ENCODE measurements around the gene TBL3. TPM values are rescaled to one million over a fixed set of nuclear protein-coding genes. Genes with fewer than 3 reads are reported as not detected.
A peak's percentile ranks its signal among the peaks of the same experiment; 100 is the strongest.

TBL3 gene
- total RNA-seq, 2 experiments from 2014 or later = 29.4 to 30.7 TPM

DNA sequence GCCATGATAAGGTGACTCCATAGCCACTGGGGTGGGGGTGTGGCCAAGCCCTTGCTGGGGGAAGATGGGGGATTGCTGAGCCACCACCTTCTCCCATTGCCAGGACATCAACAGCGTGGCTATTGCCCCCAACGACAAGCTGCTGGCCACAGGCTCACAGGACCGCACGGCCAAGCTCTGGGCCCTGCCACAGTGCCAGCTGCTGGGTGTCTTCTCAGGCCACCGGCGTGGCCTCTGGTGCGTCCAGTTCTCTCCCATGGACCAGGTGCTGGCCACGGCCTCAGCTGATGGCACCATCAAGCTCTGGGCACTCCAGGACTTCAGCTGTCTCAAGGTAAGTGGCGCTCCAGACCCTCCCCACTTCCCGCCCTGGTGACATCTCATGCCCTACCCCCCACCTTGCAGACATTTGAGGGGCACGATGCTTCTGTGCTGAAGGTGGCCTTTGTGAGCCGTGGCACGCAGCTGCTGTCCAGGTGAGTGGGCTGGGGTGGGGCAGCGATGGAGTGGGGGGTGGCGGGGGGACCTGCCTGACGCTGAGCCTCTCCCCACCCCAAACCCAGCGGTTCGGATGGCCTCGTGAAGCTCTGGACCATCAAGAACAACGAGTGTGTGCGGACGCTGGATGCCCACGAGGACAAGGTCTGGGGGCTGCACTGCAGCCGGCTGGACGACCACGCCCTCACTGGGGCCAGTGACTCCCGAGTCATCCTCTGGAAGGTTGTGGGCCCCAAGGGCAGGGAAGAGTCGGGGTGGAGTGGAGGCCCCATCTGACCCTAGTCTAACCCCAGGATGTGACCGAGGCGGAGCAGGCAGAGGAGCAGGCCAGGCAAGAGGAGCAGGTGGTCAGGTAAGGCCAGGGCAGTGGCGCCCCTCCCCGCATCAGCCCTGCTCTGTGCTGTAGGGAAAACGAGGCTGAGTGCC is 5.4 kb downstream of the TBL3 start:
- no peak overlapping the region for H3K27ac Mint-ChIP-seq
- POLR2A ChIA-PET = interaction anchor here (8.6 kb wide), 1 partner anchor 13 kb away, joined by 50 read pairs; the partner anchor contains the start of gene RPS2

DNA sequence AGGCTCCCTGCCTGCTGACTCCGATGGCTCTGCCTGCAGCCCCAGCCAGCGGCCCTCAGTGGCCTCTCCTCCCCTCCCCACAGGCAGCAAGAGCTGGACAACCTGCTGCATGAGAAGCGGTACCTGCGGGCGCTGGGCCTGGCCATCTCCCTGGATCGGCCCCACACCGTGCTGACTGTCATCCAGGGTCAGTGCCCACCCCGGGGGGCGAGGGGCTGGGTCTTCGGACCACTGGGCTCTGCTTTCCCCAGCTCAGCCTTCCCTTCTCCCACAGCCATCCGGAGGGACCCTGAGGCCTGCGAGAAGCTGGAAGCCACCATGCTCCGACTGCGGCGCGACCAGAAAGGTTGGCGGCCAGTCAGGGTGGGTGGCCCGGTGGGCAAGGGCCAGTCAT is 6.0 kb downstream of the TBL3 start:
- no peak for ATAC-seq (ENCODE audit: low read depth)
- Mint-ChIP-seq H3K9me3 (no peaks in the 10 kb centered on the region), H3K4me1 (peaks cover 3% of the 10 kb centered on the region), H3K27ac (no peak overlapping the region), H3K36me3 (peaks cover 7% of the 10 kb centered on the region), H3K4me3 (no peak overlapping the region), H3K27me3 (peaks cover 24% of the 10 kb centered on the region)
- DNase-seq = no peak
- POLR2A ChIA-PET = interaction anchor here (8.6 kb wide), 1 partner anchor 13 kb away, joined by 50 read pairs; the partner anchor contains the start of gene RPS2

More for the DNA sequence above, 5.4 kb downstream of the TBL3 start:
- Mint-ChIP-seq H3K9me3 (no peaks in the 10 kb centered on the region), H3K27me3 (peaks cover 18% of the 10 kb centered on the region), H3K4me3 (no peak overlapping the region), H3K4me1 (peaks cover 7% of the 10 kb centered on the region), H3K36me3 (peaks cover 7% of the 10 kb centered on the region)
- DNase-seq (no peak), ATAC-seq (ENCODE audit: low read depth) (no peak)

DNA sequence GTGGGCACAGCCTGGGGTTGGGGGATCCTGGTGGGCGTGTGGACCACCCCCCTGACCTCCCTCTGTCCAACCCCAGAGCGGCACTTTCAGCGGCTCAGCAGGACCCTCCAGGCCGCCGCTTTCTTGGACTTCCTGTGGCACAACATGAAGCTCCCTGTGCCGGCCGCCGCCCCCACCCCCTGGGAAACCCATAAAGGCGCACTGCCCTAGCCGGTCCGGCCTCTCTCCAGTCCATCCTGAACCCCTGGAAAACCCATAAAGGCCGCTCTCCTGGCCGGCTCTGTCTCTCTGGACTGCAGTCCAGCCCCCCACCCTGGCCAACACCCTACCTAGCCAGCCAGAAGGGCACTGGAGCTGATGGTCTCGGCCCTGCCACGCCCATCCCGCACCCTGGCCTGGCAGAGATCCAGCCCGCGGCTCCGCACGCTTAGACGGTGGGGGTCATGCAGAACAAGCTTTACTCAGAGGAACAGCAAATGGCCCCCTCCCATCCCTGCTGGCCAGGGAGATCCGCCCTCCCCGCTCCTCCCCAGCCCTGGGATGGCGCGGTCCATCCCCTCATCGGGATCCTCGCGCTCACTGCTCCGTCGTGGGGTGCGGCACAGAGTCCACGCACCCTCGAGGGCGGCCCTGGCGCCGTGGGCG is 6.7 kb downstream of the TBL3 start:
- peaks cover 30% of the 10 kb centered on the region for H3K27me3 Mint-ChIP-seq
- no peak for DNase-seq
- H3K9me3 Mint-ChIP-seq = no peaks in the 10 kb centered on the region
- POLR2A ChIA-PET = interaction anchor here (8.6 kb wide), 1 partner anchor 14 kb away, joined by 50 read pairs; the partner anchor contains the start of gene RPS2
- peaks cover 7% of the 10 kb centered on the region for H3K36me3 Mint-ChIP-seq
- ATAC-seq (ENCODE audit: low read depth) = no peak
- peaks cover 3% of the 10 kb centered on the region for H3K4me1 Mint-ChIP-seq
- no peak overlapping the region for H3K4me3 Mint-ChIP-seq
- no peak overlapping the region for H3K27ac Mint-ChIP-seq

DNA sequence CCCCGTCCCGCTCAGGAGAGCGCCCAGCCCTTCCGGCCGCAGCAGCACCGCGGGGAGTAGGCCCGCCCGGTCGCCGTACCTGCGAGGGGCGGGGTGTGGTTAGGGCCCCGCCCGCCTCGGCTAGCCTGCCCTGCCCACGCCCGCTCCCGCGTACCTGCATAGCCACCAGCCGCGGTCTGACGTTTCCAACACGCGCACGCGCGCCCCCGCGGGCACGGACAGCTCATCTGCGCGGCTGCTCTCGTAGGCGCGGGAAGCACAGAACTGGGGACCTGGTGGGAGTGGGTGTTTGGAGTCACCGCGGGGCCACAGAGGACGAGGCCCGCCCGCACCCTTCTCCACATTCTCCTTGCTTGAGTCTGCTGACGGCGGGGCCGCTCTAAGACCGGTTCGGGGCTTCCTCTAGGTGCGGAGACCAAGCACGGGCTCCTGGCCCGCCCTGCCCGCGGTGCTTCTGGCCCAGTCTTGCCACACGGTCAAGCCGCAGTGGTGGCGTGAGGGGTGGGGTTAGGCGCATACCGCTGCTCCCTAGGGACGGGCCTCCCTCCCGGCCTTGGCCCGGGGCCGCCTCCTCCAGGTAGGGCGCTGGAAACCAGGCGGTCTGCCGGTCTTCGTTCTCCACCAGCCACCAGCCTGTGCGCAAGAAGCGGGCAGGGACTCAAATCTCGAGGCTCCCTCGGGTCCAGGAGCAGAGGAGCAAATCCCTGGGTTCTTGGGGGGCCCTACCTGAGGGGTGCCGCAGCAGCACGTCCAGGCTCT is 7.6 kb downstream of the TBL3 start:
- H3K36me3 Mint-ChIP-seq = peaks cover 7% of the 10 kb centered on the region
- H3K4me1 Mint-ChIP-seq = peaks cover 3% of the 10 kb centered on the region
- H3K27ac Mint-ChIP-seq = no peak overlapping the region
- H3K9me3 Mint-ChIP-seq = no peaks in the 10 kb centered on the region
- H3K4me3 Mint-ChIP-seq = no peak overlapping the region
- no peak for DNase-seq
- H3K27me3 Mint-ChIP-seq = peaks cover 30% of the 10 kb centered on the region
- no peak for ATAC-seq (ENCODE audit: low read depth)
- POLR2A ChIA-PET = interaction anchor here (8.6 kb wide), 1 partner anchor 15 kb away, joined by 50 read pairs; the partner anchor contains the start of gene RPS2

DNA sequence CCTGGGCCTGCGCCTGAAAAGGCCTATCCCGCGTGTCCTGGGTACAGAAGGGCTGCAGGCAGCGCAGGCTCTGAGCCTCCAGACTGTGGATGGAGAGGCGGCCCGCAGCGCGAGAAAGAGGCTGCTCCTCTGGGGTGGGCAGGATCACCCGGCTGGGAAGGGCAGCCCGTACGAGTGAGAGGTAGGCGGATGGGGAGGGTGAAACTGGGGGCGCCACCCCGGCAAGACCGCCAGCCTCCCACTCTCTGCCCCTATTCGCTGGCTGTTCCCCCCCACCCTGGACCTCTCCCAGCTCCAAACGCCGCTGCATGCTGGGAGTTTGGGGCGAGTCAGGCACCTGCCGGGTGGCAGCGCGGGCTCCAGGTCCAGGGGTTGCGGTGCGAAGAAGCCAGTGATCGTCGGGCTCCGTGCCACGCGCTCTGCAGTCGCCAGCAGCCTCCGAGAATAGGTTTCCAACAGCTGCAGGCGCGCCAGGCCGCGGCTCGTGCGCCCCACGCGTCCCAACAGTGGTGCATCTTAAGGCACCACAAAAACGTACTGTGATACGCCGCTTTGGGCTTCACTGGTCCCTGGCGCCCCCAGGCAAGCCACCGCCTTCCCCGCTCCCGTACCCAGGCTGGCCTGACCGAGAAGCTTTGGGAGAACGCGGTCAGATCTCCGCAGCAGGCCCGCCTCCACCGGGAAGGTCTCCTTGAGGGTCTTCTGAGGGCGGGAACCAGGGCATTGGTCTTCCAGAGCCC is 8.3 kb downstream of the TBL3 start:
- H3K9me3 Mint-ChIP-seq = no peaks in the 10 kb centered on the region
- ATAC-seq (ENCODE audit: low read depth) = no peak
- H3K27ac Mint-ChIP-seq = no peak overlapping the region
- POLR2A ChIA-PET = interaction anchor here (0.7 to 8.6 kb wide), 2 partner anchors 11 to 15 kb away, joined by 3 to 50 read pairs; partner anchors contain the start of gene RPS2
- DNase-seq = no peak
- H3K4me1 Mint-ChIP-seq = peaks cover 6% of the 10 kb centered on the region
- H3K27me3 Mint-ChIP-seq = peaks cover 30% of the 10 kb centered on the region
- H3K4me3 Mint-ChIP-seq = no peak overlapping the region
- H3K36me3 Mint-ChIP-seq = peaks cover 4% of the 10 kb centered on the region

DNA sequence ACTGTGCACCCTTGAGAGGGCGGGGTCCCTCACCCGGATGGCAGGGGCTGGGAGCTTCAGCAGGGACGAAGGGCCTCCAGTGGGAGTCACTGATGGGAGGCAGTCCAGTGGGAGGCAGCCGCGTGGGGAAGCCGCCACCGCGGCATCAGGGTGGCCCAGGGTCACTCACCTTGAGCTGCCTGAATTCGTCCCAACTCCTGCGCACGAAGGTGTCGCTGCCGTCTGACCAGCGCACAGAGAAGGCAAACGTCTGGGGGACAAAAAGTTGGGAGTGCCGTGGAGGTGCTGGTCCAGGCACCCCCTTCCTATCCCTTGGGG is 8.9 kb downstream of the TBL3 start:
- POLR2A ChIA-PET = interaction anchor here (0.7 to 8.6 kb wide), 4 partner anchors 9 to 174 kb away, joined by 3 to 50 read pairs (median 4); partner anchors contain the start of genes RPS2, TBL3 and TRAF7
- H3K27ac Mint-ChIP-seq = no peak overlapping the region
- ATAC-seq (ENCODE audit: low read depth) = no peak
- H3K4me3 Mint-ChIP-seq = no peak overlapping the region
- H3K4me1 Mint-ChIP-seq = peaks cover 9% of the 10 kb centered on the region
- no peaks in the 10 kb centered on the region for H3K9me3 Mint-ChIP-seq
- H3K36me3 Mint-ChIP-seq = peaks cover 4% of the 10 kb centered on the region
- DNase-seq = no peak
- peaks cover 30% of the 10 kb centered on the region for H3K27me3 Mint-ChIP-seq

DNA sequence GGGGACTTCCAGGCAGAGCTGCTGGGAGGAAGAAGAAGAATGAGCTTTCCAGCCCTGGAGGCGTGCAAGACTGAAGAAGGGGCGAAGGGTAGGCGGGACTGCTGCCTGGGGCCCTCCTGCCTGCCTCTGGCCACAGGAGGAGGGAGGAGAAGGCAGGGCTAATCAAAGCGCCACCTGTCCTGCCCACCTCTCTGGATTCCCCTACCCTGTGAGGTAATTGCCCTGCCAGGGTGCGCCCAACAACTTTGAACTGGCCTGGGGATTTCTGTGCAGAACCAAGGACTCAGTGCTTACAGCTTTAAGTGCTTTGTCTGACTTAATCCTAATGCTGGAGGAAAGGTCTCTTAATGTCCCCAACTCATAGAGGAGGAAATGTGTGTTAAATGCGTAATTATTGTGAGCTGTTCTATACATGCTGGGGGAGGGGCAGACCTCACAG is 9.6 kb downstream of the TBL3 start, which contains the start of gene NOXO1:
NOXO1 (minus strand) TSS at position 72 of the 439 bp plus-strand sequence. CDS start 290 bp downstream, outside the sequence.
- Mint-ChIP-seq H3K9me3 (no peaks in the 10 kb centered on the region), H3K36me3 (no peaks in the 10 kb centered on the region), H3K4me1 (peaks cover 12% of the 10 kb centered on the region), H3K27me3 (peaks cover 30% of the 10 kb centered on the region), H3K4me3 (no peak within 1 kb of the TSS), H3K27ac (peak within 1 kb of the TSS; percentile 34)
- POLR2A ChIA-PET = interaction anchor here (1.3 to 8.6 kb wide), 3 partner anchors 10 to 174 kb away, joined by 4 to 50 read pairs (median 5); partner anchors contain the start of genes RPS2, TBL3 and TRAF7
- DNase-seq = no peak
- ATAC-seq (ENCODE audit: low read depth) = no peak

DNA sequence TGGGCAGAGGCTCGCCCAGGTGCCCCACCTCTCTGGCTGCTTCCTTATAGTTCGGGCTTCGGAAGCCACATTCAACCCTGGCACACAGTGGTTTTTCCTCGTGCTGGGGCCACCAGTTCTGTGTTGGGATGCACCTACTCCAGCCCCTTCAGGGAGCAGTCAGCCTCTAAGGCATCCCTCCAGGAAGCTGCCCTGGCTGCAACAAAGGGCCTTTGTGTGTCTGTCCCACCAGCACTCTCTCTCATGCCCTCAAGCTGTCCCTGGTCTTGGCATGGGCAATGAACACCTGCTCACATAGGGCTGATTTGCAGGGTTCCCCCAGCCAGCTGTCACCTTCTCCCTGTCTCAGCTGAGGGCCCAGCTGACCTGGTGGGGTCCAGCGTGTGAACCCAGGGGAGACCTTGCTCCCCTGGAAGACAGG is 10.2 kb downstream of the TBL3 start:
- Mint-ChIP-seq H3K36me3 (no peaks in the 10 kb centered on the region), H3K27me3 (peaks cover 30% of the 10 kb centered on the region), H3K9me3 (no peaks in the 10 kb centered on the region), H3K27ac (no peak overlapping the region), H3K4me3 (no peak overlapping the region), H3K4me1 (peaks cover 12% of the 10 kb centered on the region)
- DNase-seq (no peak), ATAC-seq (ENCODE audit: low read depth) (no peak)
- POLR2A ChIA-PET = interaction anchor here (0.8 to 8.6 kb wide), 4 partner anchors 10 to 173 kb away, joined by 3 to 50 read pairs (median 4); partner anchors contain the start of genes RPS2, TBL3 and TRAF7

DNA sequence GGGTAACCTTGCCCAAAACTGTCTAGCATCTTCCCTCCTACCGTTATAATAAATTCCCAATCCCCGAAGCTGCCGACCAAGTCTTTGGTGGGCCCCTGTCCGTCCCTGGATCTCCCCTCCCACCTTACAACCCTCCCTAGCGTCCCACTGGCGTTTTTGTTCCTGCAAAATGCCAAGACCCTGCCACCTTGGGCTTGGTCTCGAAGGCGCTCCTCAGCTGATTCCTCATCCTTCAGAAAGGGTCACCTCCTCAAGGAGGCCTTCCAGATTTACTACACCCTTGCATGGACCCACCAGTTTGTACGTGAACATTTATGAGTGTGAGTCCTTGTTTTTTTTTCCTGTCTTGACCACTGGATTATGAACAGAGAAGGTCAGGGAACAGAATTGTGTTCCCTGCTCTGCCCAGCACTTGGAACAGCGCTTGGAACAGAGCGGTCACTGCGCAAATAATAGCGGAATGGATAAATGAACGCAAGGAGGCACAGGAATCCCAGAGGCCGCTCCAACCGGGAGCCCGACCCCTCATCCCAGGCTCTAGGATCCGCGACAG is 11.2 kb downstream of the TBL3 start:
- DNase-seq (no peak), ATAC-seq (ENCODE audit: low read depth) (no peak)
- peaks cover 12% of the 10 kb centered on the region for H3K4me1 Mint-ChIP-seq
- POLR2A ChIA-PET = interaction anchor here (0.8 to 8.6 kb wide), 3 partner anchors 11 to 172 kb away, joined by 3 to 50 read pairs (median 4); partner anchors contain the start of genes RPS2, TBL3 and TRAF7
- peaks cover 30% of the 10 kb centered on the region for H3K27me3 Mint-ChIP-seq
- H3K4me3 Mint-ChIP-seq = peak overlapping the region; percentile 73
- no peak overlapping the region for H3K27ac Mint-ChIP-seq
- no peaks in the 10 kb centered on the region for H3K36me3 Mint-ChIP-seq
- H3K9me3 Mint-ChIP-seq = no peaks in the 10 kb centered on the region

DNA sequence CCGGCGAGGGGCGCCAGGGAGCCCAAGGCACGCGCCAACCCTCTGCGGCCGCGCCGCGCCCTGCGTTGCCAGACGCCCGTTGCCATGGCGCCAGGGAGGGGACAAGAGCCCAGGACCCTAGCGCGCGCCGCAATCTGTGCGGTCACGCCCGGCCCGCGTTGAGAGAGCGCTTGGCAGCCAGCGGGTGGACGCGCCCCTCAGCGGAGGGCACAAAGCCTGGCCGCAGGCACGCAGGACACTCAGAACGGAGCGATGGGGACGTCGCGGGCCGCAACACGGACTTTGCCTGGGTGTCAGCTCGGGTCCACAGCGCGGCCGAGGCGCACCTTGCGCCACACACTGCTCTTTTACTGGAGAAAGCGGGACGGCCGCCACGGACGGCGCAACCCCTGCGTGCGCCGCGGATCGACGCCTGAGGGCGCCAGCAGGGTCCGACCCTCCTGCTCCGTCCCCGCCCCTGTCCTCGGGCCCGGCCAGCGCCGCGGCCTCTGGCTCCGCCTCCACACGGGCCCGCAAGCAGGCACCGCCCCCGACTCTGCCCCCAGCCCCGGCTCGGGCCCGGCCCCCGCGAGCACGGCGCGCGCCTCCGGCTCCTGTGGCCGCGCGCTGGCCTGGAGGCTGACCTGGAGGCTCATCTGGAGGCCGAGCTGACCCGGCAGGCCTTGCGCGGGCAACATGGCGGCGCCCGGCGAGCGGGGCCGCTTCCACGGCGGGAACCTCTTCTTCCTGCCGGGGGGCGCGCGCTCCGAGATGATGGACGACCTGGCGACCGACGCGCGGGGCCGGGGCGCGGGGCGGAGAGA is 11.9 kb downstream of the TBL3 start, which contains the start of gene GFER:
GFER (plus strand) TSS at position 650 of the 803 bp plus-strand sequence; CDS start at position 676, 26 bp downstream.
- Mint-ChIP-seq H3K4me3 (peak within 1 kb of the TSS; percentile 83), H3K27me3 (peaks cover 35% of the 10 kb centered on the region), H3K27ac (peak within 1 kb of the TSS; percentile 25), H3K4me1 (peaks cover 14% of the 10 kb centered on the region), H3K9me3 (no peaks in the 10 kb centered on the region), H3K36me3 (no peaks in the 10 kb centered on the region)
- peak; percentile 78 for ATAC-seq (ENCODE audit: low read depth)
- peak; percentile 84 for DNase-seq
- POLR2A ChIA-PET = interaction anchor here (0.9 to 8.6 kb wide), 4 partner anchors 12 to 171 kb away, joined by 3 to 50 read pairs (median 5); partner anchors contain the start of genes RPS2, TBL3 and TRAF7

All from activated naive CD8-positive, alpha-beta T cell treated with anti-CD3 and anti-CD28 coated beads, Interleukin-2, amount 10 ng/mL, durations not matched to agents 7 days and 5 days (primary cell).